ENCODE data around the gene TTC28. TPM values are rescaled to one million over a fixed set of nuclear protein-coding genes. Genes with fewer than 3 reads are reported as not detected.

TTC28 gene
- total RNA-seq, 1 experiment from 2014 or later: 0.12 TPM

DNA sequence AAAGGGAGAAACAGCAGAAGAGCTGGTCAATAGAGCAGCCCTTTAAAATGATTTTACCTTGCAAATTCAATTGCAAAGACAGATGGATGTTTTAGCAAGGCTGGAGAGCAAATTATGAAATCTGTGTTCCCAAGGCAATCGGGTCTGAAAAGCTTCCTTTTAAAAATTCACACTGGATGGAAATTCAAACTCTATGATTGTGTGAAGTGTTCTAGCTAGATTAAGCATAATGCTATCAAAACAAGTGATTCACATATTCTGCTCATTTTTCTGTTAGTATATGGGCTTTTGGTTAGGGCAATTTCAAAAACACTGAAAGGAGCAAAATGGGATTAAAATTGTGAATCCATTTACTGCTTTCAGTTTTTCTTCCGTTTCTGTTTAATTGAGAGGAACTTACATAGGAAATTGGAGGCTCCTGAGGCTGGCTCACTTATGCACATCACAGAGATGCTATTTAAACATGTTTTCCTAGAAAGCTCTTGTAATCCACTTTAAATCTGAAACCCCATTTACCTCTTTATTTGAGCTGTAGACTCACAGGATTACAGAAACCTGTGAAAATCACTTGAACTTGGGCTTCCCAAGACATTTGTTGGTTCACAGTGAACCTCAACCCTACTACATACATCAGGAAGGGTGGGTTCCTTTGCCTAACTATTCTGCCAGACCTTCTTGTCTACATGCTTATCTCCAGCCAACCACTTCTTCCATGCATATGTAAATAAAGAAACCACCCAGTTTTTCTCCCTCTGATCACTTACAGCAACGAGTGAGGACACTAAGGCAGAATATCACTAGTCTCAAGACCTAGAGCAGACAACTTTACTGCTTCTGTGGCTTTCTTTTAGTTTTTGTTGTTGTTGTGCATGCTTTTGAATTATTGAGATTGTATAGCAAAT, 558.7 kb downstream of the TTC28 start:
- RAD21 ChIA-PET (ENCODE audit: low non-redundant PET in 1 of 2, low total read pairs in 2 of 2, uncharacterized antibody in 2 of 2, unreplicated experiment in 2 of 2): no interaction called here
- H2AFZ ChIP-seq (ENCODE audit: low read depth, low read length, poor library complexity, severe bottlenecking): no peak overlapping the region
- intact Hi-C loops (cut with micrococcal nuclease): no loop called here
- BruUV-seq (replicated peaks): no TSS peak
- TF ChIP-seq POLR2A (IDR thresholded peaks at IDR 0.05; ENCODE audit: borderline replicate concordance, extremely low read depth, insufficient read depth, insufficient read length): no peak
- no peak for TF ChIP-seq EGR1 (IDR thresholded peaks at IDR 0.05; ENCODE audit: low read depth)
- no peak for TF ChIP-seq ZFX (IDR thresholded peaks at IDR 0.05)
- TF ChIP-seq CEBPB (IDR thresholded peaks at IDR 0.05; ENCODE audit: low read depth): no peak
- no peak for TF ChIP-seq SIN3A (IDR thresholded peaks at IDR 0.05; ENCODE audit: low read depth)
- TF ChIP-seq, protein P1, sequence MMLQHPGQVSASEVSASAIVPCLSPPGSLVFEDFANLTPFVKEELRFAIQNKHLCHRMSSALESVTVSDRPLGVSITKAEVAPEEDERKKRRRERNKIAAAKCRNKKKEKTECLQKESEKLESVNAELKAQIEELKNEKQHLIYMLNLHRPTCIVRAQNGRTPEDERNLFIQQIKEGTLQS (IDR thresholded peaks at IDR 0.05): no peak
- no peak for TF ChIP-seq POLR2AphosphoS5 (IDR thresholded peaks at IDR 0.05; ENCODE audit: low read depth, low read length)
- no peak for TF ChIP-seq CBX3 (IDR thresholded peaks at IDR 0.05; ENCODE audit: low read depth)
- TF ChIP-seq SP1 (IDR thresholded peaks at IDR 0.05; ENCODE audit: low read depth): no peak
- no peak for TF ChIP-seq ZNF274 (IDR thresholded peaks at IDR 0.05; ENCODE audit: low read depth, low read length)
- TF ChIP-seq EZH2 (IDR thresholded peaks at IDR 0.05): no peak
- no peak for TF ChIP-seq FOSL1 (IDR thresholded peaks at IDR 0.05; ENCODE audit: low read depth)
- no peak for TF ChIP-seq JUND (IDR thresholded peaks at IDR 0.05)
- no peak for TF ChIP-seq RAD21 (IDR thresholded peaks at IDR 0.05; ENCODE audit: low read depth)
- no peak for TF ChIP-seq YY1 (IDR thresholded peaks at IDR 0.05; ENCODE audit: extremely low read depth, insufficient replicate concordance, low read depth, low read length)
- TF ChIP-seq EZH2phosphoT487 (IDR thresholded peaks at IDR 0.05; ENCODE audit: borderline replicate concordance): no peak
- no peaks in the 10 kb centered on the region for H3K79me2 ChIP-seq (ENCODE audit: insufficient read depth, low read length)
- no peaks in the 10 kb centered on the region for H3K4me1 ChIP-seq (ENCODE audit: control insufficient read depth in 1 of 2, insufficient read depth in 2 of 2, low read length in 2 of 2)
- no peak overlapping the region for H3K27ac ChIP-seq (ENCODE audit: low read depth, low read length)
- POLR2A ChIA-PET: no interaction called here
- no peak overlapping the region for H3K4me2 ChIP-seq (ENCODE audit: low read length)
- no peak overlapping the region for H3K9ac ChIP-seq (ENCODE audit: low read length)
- no peak overlapping the region for H3K4me3 ChIP-seq (replicated peaks in 1 of 2; ENCODE audit: low read depth in 1 of 2, low read length in 2 of 2)
- no peaks in the 10 kb centered on the region for H4K20me1 ChIP-seq (ENCODE audit: insufficient read depth)
- H3K36me3 ChIP-seq (ENCODE audit: control insufficient read depth in 1 of 2, insufficient read depth in 2 of 2, low read length in 2 of 2): no peaks in the 10 kb centered on the region
- CTCF ChIA-PET: interaction anchor here (2.5 kb wide), 1 partner anchor 8 kb away, joined by 8 read pairs; no protein-coding TSS in a partner anchor
- no peaks in the 10 kb centered on the region for H3K9me3 ChIP-seq (ENCODE audit: control insufficient read depth in 1 of 2, insufficient read depth in 1 of 2, low read depth in 1 of 2, low read length in 2 of 2)
- peaks cover 84% of the 10 kb centered on the region for H3K27me3 ChIP-seq (ENCODE audit: insufficient read depth, low read length)
- DNase-seq (ENCODE audit: low read depth, low spot score) (no peak), ATAC-seq (no peak)
- no peaks in the 10 kb centered on the region for H3K9me2 ChIP-seq (ENCODE audit: insufficient read depth)
